ENCODE results near the gene UBE2E2. TPM values are rescaled to one million over a fixed set of nuclear protein-coding genes. Genes with fewer than 3 reads are reported as not detected.

UBE2E2 gene
- total RNA-seq, 3 donors from 2014 or later (not counting 1 experiment from before 2014, with no cell fraction given), result 4.8 to 6.1 (median 5.3) TPM

GRCh38 chr3:23356169-23356568 is 153.0 kb downstream of the UBE2E2 start:
- H3K27ac Mint-ChIP-seq, result no peak overlapping the region
- no peaks in the 10 kb centered on the region for H3K27me3 ChIP-seq (ENCODE audit: control insufficient read depth, insufficient read depth, low read length)
- H3K9me3 Mint-ChIP-seq, result peaks cover 0 to 2% of the 10 kb centered on the region in 2 donors
- no peak overlapping the region for H3K4me3 ChIP-seq (ENCODE audit: low read length)
- no peaks in the 10 kb centered on the region for H3K4me1 ChIP-seq (ENCODE audit: control insufficient read depth, insufficient read depth, low read length)
- WGBS (ENCODE audit: insufficient coverage), result 82% methylated on average over 3 of the region's 3 CpGs
- DNase-seq (no peak), ATAC-seq (no peak)
- no peak overlapping the region for H3K4me3 Mint-ChIP-seq
- no peaks in the 10 kb centered on the region for H3K36me3 ChIP-seq (ENCODE audit: control insufficient read depth, insufficient read depth, low read length)
- no peaks in the 10 kb centered on the region for H3K9me3 ChIP-seq (ENCODE audit: control insufficient read depth, insufficient read depth, low read length)
- TF ChIP-seq CTCF (IDR thresholded peaks at IDR 0.05), result no peak
- no peaks in the 10 kb centered on the region for H3K27me3 Mint-ChIP-seq (ENCODE audit: low read depth in 2 of 2)
- no peak overlapping the region for H3K27ac ChIP-seq (ENCODE audit: low read length)
- no peaks in the 10 kb centered on the region for H3K4me1 Mint-ChIP-seq
- H3K36me3 Mint-ChIP-seq, result no peaks in the 10 kb centered on the region
- intact Hi-C loops (cut with micrococcal nuclease), result no loop called here

GRCh38 chr3:23356923-23357322 is 153.8 kb downstream of the UBE2E2 start:
- intact Hi-C loops (cut with micrococcal nuclease), result no loop called here
- no peak overlapping the region for H3K4me3 Mint-ChIP-seq
- H3K27me3 Mint-ChIP-seq (ENCODE audit: low read depth in 2 of 2), result no peaks in the 10 kb centered on the region
- 92% methylated on average over 2 of the region's 3 CpGs for WGBS (ENCODE audit: insufficient coverage)
- H3K36me3 Mint-ChIP-seq, result no peaks in the 10 kb centered on the region
- no peaks in the 10 kb centered on the region for H3K4me1 ChIP-seq (ENCODE audit: control insufficient read depth, insufficient read depth, low read length)
- no peaks in the 10 kb centered on the region for H3K27me3 ChIP-seq (ENCODE audit: control insufficient read depth, insufficient read depth, low read length)
- H3K9me3 ChIP-seq (ENCODE audit: control insufficient read depth, insufficient read depth, low read length), result no peaks in the 10 kb centered on the region
- DNase-seq, result no peak
- no peak overlapping the region for H3K27ac ChIP-seq (ENCODE audit: low read length)
- H3K4me3 ChIP-seq (ENCODE audit: low read length), result no peak overlapping the region
- H3K36me3 ChIP-seq (ENCODE audit: control insufficient read depth, insufficient read depth, low read length), result no peaks in the 10 kb centered on the region
- no peak for TF ChIP-seq CTCF (IDR thresholded peaks at IDR 0.05)
- no peaks in the 10 kb centered on the region for H3K4me1 Mint-ChIP-seq
- H3K27ac Mint-ChIP-seq, result no peak overlapping the region
- peaks cover 0 to 2% of the 10 kb centered on the region in 2 donors for H3K9me3 Mint-ChIP-seq
- no peak for ATAC-seq

- Mint-ChIP-seq H3K4me1 (no peaks in the 10 kb centered on the region), H3K36me3 (no peaks in the 10 kb centered on the region), H3K27ac (no peak overlapping the region), H3K4me3 (no peak overlapping the region), H3K27me3 (ENCODE audit: low read depth in 2 of 2) (peaks cover 0 to 4% of the 10 kb centered on the region in 2 donors), H3K9me3 (peaks cover 0 to 4% of the 10 kb centered on the region in 2 donors)
- no peaks in the 10 kb centered on the region for H3K4me1 ChIP-seq (ENCODE audit: control insufficient read depth, insufficient read depth, low read length)
- TF ChIP-seq CTCF (IDR thresholded peaks at IDR 0.05), result no peak
- no peaks in the 10 kb centered on the region for H3K36me3 ChIP-seq (ENCODE audit: control insufficient read depth, insufficient read depth, low read length)
- DNase-seq (no peak), ATAC-seq (no peak)
- no peak overlapping the region for H3K4me3 ChIP-seq (ENCODE audit: low read length)
- H3K27me3 ChIP-seq (ENCODE audit: control insufficient read depth, insufficient read depth, low read length), result no peaks in the 10 kb centered on the region
- H3K27ac ChIP-seq (ENCODE audit: low read length), result no peak overlapping the region
- peaks cover 3% of the 10 kb centered on the region for H3K9me3 ChIP-seq (ENCODE audit: control insufficient read depth, insufficient read depth, low read length)
- intact Hi-C loops (cut with micrococcal nuclease), result no loop called here
Observed at GRCh38 chr3:23359116-23359515, 156.0 kb downstream of the UBE2E2 start.

- no peaks in the 10 kb centered on the region for H3K27me3 ChIP-seq (ENCODE audit: control insufficient read depth, insufficient read depth, low read length)
- H3K36me3 Mint-ChIP-seq, result no peaks in the 10 kb centered on the region
- WGBS (ENCODE audit: insufficient coverage), result 43% methylated on average over 1 of the region's 2 CpGs
- H3K4me1 ChIP-seq (ENCODE audit: control insufficient read depth, insufficient read depth, low read length), result no peaks in the 10 kb centered on the region
- H3K27me3 Mint-ChIP-seq (ENCODE audit: low read depth in 2 of 2), result peaks cover 4 to 5% of the 10 kb centered on the region in 2 donors
- ATAC-seq (no peak), DNase-seq (no peak)
- H3K4me3 ChIP-seq (ENCODE audit: low read length), result no peak overlapping the region
- no peak overlapping the region for H3K27ac Mint-ChIP-seq
- no peaks in the 10 kb centered on the region for H3K4me1 Mint-ChIP-seq
- no peak for TF ChIP-seq CTCF (IDR thresholded peaks at IDR 0.05)
- H3K4me3 Mint-ChIP-seq, result no peak overlapping the region
- intact Hi-C loops (cut with micrococcal nuclease), result no loop called here
- H3K36me3 ChIP-seq (ENCODE audit: control insufficient read depth, insufficient read depth, low read length), result no peaks in the 10 kb centered on the region
- H3K9me3 Mint-ChIP-seq, result peaks cover 0 to 4% of the 10 kb centered on the region in 2 donors
- H3K9me3 ChIP-seq (ENCODE audit: control insufficient read depth, insufficient read depth, low read length), result peaks cover 3% of the 10 kb centered on the region
- H3K27ac ChIP-seq (ENCODE audit: low read length), result no peak overlapping the region
Observed at GRCh38 chr3:23365066-23365465, 161.9 kb downstream of the UBE2E2 start.

Measured in natural killer cell (primary cell).